ENCODE data around the gene DCAF8.
A peak's percentile ranks its signal among the peaks of the same experiment; 100 is the strongest.

Gene DCAF8

GRCh38 chr1:160261556-160261892 lies 825 bp downstream of the DCAF8 start:
- DNase-seq: peak; percentile 74

GRCh38 chr1:160260406-160261382 lies 1.7 kb downstream of the DCAF8 start:
- DNase-seq: no peak

GRCh38 chr1:160258177-160258798 lies 4.1 kb downstream of the DCAF8 start:
- DNase-seq: no peak

- no peak for DNase-seq
Measured at GRCh38 chr1:160257411-160258015, 4.8 kb downstream of the DCAF8 start.

- DNase-seq: no peak
Measured at GRCh38 chr1:160256396-160257046, 5.8 kb downstream of the DCAF8 start.

- DNase-seq: no peak
Measured at GRCh38 chr1:160255781-160256300, 6.5 kb downstream of the DCAF8 start.

GRCh38 chr1:160251687-160252526 lies 10.4 kb downstream of the DCAF8 start:
- peak; percentile 39 for DNase-seq

GRCh38 chr1:160251011-160251410 lies 11.3 kb downstream of the DCAF8 start:
- no peak for DNase-seq

GRCh38 chr1:160247053-160247452 lies 15.3 kb downstream of the DCAF8 start:
- no peak for DNase-seq

- DNase-seq: no peak
Measured at GRCh38 chr1:160245434-160245833, 16.9 kb downstream of the DCAF8 start.

- DNase-seq: no peak
Measured at GRCh38 chr1:160244209-160244608, 18.1 kb downstream of the DCAF8 start.

- DNase-seq: no peak
Measured at GRCh38 chr1:160243767-160244166, 18.6 kb downstream of the DCAF8 start.

- no peak for DNase-seq
Measured at GRCh38 chr1:160239582-160240299, 22.6 kb downstream of the DCAF8 start.

GRCh38 chr1:160238408-160238807 lies 23.9 kb downstream of the DCAF8 start:
- DNase-seq: no peak

- no peak for DNase-seq
Measured at GRCh38 chr1:160237558-160237957, 24.8 kb downstream of the DCAF8 start.

- no peak for DNase-seq
Measured at GRCh38 chr1:160236806-160237205, 25.5 kb downstream of the DCAF8 start.

- no peak for DNase-seq
Measured at GRCh38 chr1:160232911-160233310, 29.4 kb downstream of the DCAF8 start.

- DNase-seq: no peak
Measured at GRCh38 chr1:160228431-160228830, 33.9 kb downstream of the DCAF8 start.

GRCh38 chr1:160227561-160227960 lies 34.8 kb downstream of the DCAF8 start:
- no peak for DNase-seq

- no peak for DNase-seq
Measured at GRCh38 chr1:160227034-160227433, 35.3 kb downstream of the DCAF8 start.

GRCh38 chr1:160226623-160227022 lies 35.7 kb downstream of the DCAF8 start:
- DNase-seq: no peak

All from activated T-cell treated with anti-CD3 and anti-CD28 coated beads, Interleukin-2, amount 50 U/mL, for 48 hours (primary cell).